ENCODE measurements around the gene ADGRA3.

DNA sequence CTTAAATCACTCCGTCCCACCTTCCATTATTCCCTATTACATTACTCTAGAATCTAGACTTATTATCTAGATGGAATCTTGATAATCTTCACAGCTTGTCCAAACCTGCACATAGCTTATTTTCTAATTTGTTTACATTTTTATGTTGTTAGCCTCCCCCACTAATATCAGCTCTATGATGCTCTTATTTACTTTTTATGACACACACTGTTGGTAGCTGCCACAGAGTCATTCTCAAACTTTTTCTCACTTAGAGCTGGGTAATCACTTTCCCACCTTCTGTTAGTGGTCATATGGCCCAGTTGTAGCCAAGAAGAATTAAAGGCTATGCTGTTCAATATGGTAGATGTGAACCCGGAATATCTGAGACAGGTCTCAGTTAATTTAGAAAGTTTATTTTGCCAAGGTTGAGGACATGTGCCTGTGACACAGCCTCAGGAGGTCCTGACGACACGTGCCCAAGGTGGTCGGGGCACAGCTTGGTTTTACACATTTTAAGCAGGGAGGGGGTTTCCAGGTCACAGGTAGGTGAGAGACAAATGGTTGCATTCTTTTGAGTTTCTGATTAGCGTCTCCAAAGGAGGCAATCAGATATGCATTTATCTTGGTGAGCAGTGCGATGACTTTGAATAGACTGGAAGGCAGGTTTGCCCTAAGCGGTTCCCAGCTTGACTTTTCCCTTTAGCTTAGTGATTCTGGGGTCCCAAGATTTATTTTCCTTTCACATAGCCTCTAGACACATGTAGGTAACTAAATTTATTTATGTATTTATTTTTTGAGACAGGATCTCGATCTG lies 7.0 kb upstream of the ADGRA3 start:
- TF ChIP-seq TAF1 (IDR thresholded peaks at IDR 0.05; ENCODE audit: borderline replicate concordance, insufficient read depth, low read length): no peak
- no peak for TF ChIP-seq POLR2AphosphoS5 (IDR thresholded peaks at IDR 0.05; ENCODE audit: low read depth, low read length)
- TF ChIP-seq, protein P1, sequence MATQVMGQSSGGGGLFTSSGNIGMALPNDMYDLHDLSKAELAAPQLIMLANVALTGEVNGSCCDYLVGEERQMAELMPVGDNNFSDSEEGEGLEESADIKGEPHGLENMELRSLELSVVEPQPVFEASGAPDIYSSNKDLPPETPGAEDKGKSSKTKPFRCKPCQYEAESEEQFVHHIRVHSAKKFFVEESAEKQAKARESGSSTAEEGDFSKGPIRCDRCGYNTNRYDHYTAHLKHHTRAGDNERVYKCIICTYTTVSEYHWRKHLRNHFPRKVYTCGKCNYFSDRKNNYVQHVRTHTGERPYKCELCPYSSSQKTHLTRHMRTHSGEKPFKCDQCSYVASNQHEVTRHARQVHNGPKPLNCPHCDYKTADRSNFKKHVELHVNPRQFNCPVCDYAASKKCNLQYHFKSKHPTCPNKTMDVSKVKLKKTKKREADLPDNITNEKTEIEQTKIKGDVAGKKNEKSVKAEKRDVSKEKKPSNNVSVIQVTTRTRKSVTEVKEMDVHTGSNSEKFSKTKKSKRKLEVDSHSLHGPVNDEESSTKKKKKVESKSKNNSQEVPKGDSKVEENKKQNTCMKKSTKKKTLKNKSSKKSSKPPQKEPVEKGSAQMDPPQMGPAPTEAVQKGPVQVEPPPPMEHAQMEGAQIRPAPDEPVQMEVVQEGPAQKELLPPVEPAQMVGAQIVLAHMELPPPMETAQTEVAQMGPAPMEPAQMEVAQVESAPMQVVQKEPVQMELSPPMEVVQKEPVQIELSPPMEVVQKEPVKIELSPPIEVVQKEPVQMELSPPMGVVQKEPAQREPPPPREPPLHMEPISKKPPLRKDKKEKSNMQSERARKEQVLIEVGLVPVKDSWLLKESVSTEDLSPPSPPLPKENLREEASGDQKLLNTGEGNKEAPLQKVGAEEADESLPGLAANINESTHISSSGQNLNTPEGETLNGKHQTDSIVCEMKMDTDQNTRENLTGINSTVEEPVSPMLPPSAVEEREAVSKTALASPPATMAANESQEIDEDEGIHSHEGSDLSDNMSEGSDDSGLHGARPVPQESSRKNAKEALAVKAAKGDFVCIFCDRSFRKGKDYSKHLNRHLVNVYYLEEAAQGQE (IDR thresholded peaks at IDR 0.05; ENCODE audit: insufficient read depth in 1 of 2, low read depth in 2 of 2, low read length in 2 of 2): no peak
